IMR-90 (cell line): ENCODE measurements around the gene PLEKHG4. TPM values are rescaled to one million over a fixed set of nuclear protein-coding genes. Genes with fewer than 3 reads are reported as not detected.

Experiments used
- ATAC-seq: fragments of 200-7000 bp; cut with Tn5 transposase; 2 replicates; pipeline ENCODE4 v1.9.1; 2020; ENCODE audit warnings: low read depth, mild to moderate bottlenecking, moderate library complexity
- BruUV-seq: library from RNA; stranded (reverse); fragments of 400-500 nt; replicated peaks from 2 replicates; lab custom pipeline; 2021; lab: Mats Ljungman, UMichigan
- CTCF ChIA-PET: fragments of 300-600 bp; formaldehyde crosslinking; extraction: SDS; loops from one replicate; lab custom pipeline; 2021; ENCODE audit warnings: antibody characterized with exemption; lab: Yijun Ruan, JAX
- POLR2A ChIA-PET: fragments of 300-600 bp; sonication (Branson Sonifier 250); formaldehyde crosslinking; loops from one replicate; lab custom pipeline; 2022; ENCODE audit warnings: antibody characterized with exemption; ENCODE audit not compliant: unreplicated experiment; lab: Charles Lee
- DNase-seq: peaks from one replicate; pipeline ENCODE4 v3.0.0; 2013
- H2AFZ ChIP-seq: replicated peaks from 2 replicates; pipeline ENCODE3; 2013; ENCODE audit warnings: low read length, mild to moderate bottlenecking; ENCODE audit not compliant: poor library complexity
- H2AK5ac ChIP-seq: 2 replicates; pipeline ENCODE4 v1.6.1; 2013; ENCODE audit warnings: low read depth, low read length, inconsistent platforms
- H2AK9ac ChIP-seq: replicated peaks from 2 replicates; pipeline ENCODE3; 2013; ENCODE audit warnings: mild to moderate bottlenecking, low read depth, low read length, moderate library complexity; ENCODE audit not compliant: poor library complexity
- H2BK120ac ChIP-seq: 2 replicates; pipeline ENCODE4 v1.6.1; 2013; ENCODE audit warnings: low read depth, low read length, inconsistent platforms
- H2BK15ac ChIP-seq: 3 replicates; pipeline ENCODE4 v1.6.1; 2013; ENCODE audit warnings: low read depth, low read length, inconsistent platforms
- H2BK20ac ChIP-seq: 2 replicates; pipeline ENCODE4 v1.6.1; 2013; ENCODE audit warnings: low read depth, mild to moderate bottlenecking, inconsistent platforms, low read length, moderate library complexity
- H2BK5ac ChIP-seq: 2 replicates; pipeline ENCODE4 v1.6.1; 2013; ENCODE audit warnings: mild to moderate bottlenecking, low read depth, low read length, inconsistent platforms; ENCODE audit not compliant: poor library complexity, severe bottlenecking
- H3K14ac ChIP-seq: replicated peaks from 2 replicates; pipeline ENCODE4 v1.6.1; 2013; ENCODE audit warnings: low read depth, low read length, inconsistent platforms
- H3K18ac ChIP-seq: 2 replicates; pipeline ENCODE4 v1.6.1; 2013; ENCODE audit warnings: low read depth, low read length, control low read depth
- H3K23ac ChIP-seq: 2 replicates; pipeline ENCODE4 v1.6.1; 2013; ENCODE audit warnings: low read depth, low read length, inconsistent platforms
- H3K27ac ChIP-seq: 2 replicates; pipeline ENCODE4 v1.5.1; 2013; ENCODE audit warnings: mild to moderate bottlenecking, control low read depth, low read length; ENCODE audit not compliant: insufficient read depth
- H3K27me3 ChIP-seq: 2 replicates; pipeline ENCODE4 v1.6.1; 2013; ENCODE audit warnings: low read length; ENCODE audit not compliant: control insufficient read depth, insufficient read depth
- H3K36me3 ChIP-seq: 2 replicates; pipeline ENCODE4 v1.6.1; 2013; ENCODE audit warnings: low read length, mixed read lengths; ENCODE audit not compliant: control insufficient read depth, insufficient read depth
- H3K4ac ChIP-seq: 2 replicates; pipeline ENCODE4 v1.6.1; 2013; ENCODE audit warnings: low read depth, low read length, inconsistent platforms
- H3K4me1 ChIP-seq: 2 replicates; pipeline ENCODE4 v1.6.1; 2013; ENCODE audit warnings: low read length, mixed read lengths; ENCODE audit not compliant: control insufficient read depth, insufficient read depth
- H3K4me2 ChIP-seq: 2 replicates; pipeline ENCODE4 v1.6.1; 2013; ENCODE audit warnings: low read depth, mild to moderate bottlenecking, control low read depth, low read length, moderate library complexity
- H3K4me3 ChIP-seq: 2 replicates; pipeline ENCODE4 v1.5.1; 2013; ENCODE audit warnings: low read depth, mild to moderate bottlenecking, control low read depth, low read length, moderate library complexity; ENCODE audit not compliant: insufficient read depth
- H3K56ac ChIP-seq: 2 replicates; pipeline ENCODE4 v1.6.1; 2013; ENCODE audit warnings: low read length, inconsistent platforms; ENCODE audit not compliant: insufficient read depth; ENCODE audit errors: extremely low read depth
- H3K79me1 ChIP-seq, 2 experiments: 2 replicates each; pipeline ENCODE4 v1.6.1; 2013; ENCODE audit warnings: low read length in 2 of 2, inconsistent platforms in 1 of 2, low read depth in 1 of 2
- H3K9ac ChIP-seq: 2 replicates; pipeline ENCODE4 v1.6.1; 2013; ENCODE audit warnings: low read depth, low read length, control low read depth
- H3K9me1 ChIP-seq: 2 replicates; pipeline ENCODE4 v1.6.1; 2013; ENCODE audit warnings: low read length, inconsistent platforms; ENCODE audit not compliant: insufficient read depth
- H3K9me3 ChIP-seq: 2 replicates; pipeline ENCODE4 v1.6.1; 2013; ENCODE audit warnings: low read length; ENCODE audit not compliant: control insufficient read depth, insufficient read depth
- H4K20me1 ChIP-seq: 2 replicates; pipeline ENCODE4 v1.6.1; 2013; ENCODE audit warnings: low read length, inconsistent platforms; ENCODE audit not compliant: insufficient read depth
- H4K5ac ChIP-seq: 2 replicates; pipeline ENCODE4 v1.6.1; 2013; ENCODE audit warnings: mild to moderate bottlenecking, low read depth, low read length, control low read depth
- H4K8ac ChIP-seq, 2 experiments: 2 replicates each; pipeline ENCODE4 v1.6.1; 2013; ENCODE audit warnings: low read depth in 2 of 2, low read length in 2 of 2, control low read depth in 1 of 2, inconsistent platforms in 1 of 2
- H4K91ac ChIP-seq: 2 replicates; pipeline ENCODE4 v1.6.1; 2013; ENCODE audit warnings: low read depth, low read length, inconsistent platforms; ENCODE audit not compliant: insufficient read depth
- CTCF ChIP-seq: conservative IDR thresholded peaks from 2 replicates; pipeline ENCODE4 v1.5.1; 2012; ENCODE audit warnings: mild to moderate bottlenecking, low read depth, low read length, improper control_type of control experiment
- MAFK ChIP-seq: IDR thresholded peaks from 2 replicates; pipeline ENCODE4 v1.6.1; 2012; ENCODE audit warnings: low read depth, low read length, improper control_type of control experiment
- RAD21 ChIP-seq: IDR thresholded peaks from 2 replicates; pipeline ENCODE4 v1.6.1; 2012; ENCODE audit warnings: low read length, improper control_type of control experiment
- SMC3 ChIP-seq: fragments of 150-350 bp; IDR thresholded peaks from 2 replicates; pipeline ENCODE4 v1.6.1; 2016; ENCODE audit warnings: low read depth, mild to moderate bottlenecking, antibody characterized with exemption, low read length, moderate library complexity
- WGBS, 2 experiments: methylation state at CpG; one replicate each; pipeline versions ENCODE4 v1.1.5 to v1.1.7; 2013; ENCODE audit warnings: missing lambda C conversion rate in 2 of 2; ENCODE audit not compliant: insufficient read length in 1 of 2; ENCODE audit errors: extremely low coverage in 2 of 2; 5-methylcytosine and 5-hydroxymethylcytosine counted together
- dilution Hi-C: fragments of 300-500 bp; cut with HindIII; formaldehyde crosslinking; loops from one replicate; pipeline ENCODE4 v1.14.3; 2018; ENCODE audit warnings: low sequenced_read_pairs; ENCODE audit not compliant: unreplicated experiment
- in situ Hi-C: fragments of 300-500 bp; cut with MboI; formaldehyde crosslinking; loops from 3 replicates; pipeline ENCODE4 v1.14.3; 2019; ENCODE audit warnings: low sequenced_read_pairs, inconsistent platforms, mixed read lengths
- intact Hi-C: fragments of 100-400 bp; cut with micrococcal nuclease; formaldehyde crosslinking; loops from 2 replicates; pipeline ENCODE4 v1.10.0; 2022
- polyA plus RNA-seq, 3 experiments: library from polyadenylated mRNA; depleted of rRNA; stranded (reverse); fragments of >200 nt; gene quantifications; 2 replicates each; pipeline ENCODE4 v1.2.3, GENCODE V29; 2012; ENCODE audit warnings: low replicate concordance in 1 of 3
- total RNA-seq: library from RNA; depleted of rRNA; stranded (reverse); fragments of >200 nt; gene quantifications from 2 replicates; pipeline ENCODE4 v1.2.3, GENCODE V29; 2012

Gene PLEKHG4
- total and polyA plus RNA-seq, 2 of the 4 experiments (the other 2 are of a cell fraction), result 14.0 to 50.7 TPM

- ATAC-seq, result peak; percentile 86
- 87% methylated on average over 9 of the region's 34 CpGs; no CpG with 5 or more reads in 1 of the 2 experiments for WGBS, 2 experiments
- H3K23ac ChIP-seq, result no peak overlapping the region
- no peak overlapping the region for H3K18ac ChIP-seq
- ChIA-PET CTCF (interaction anchor here (1.4 kb wide), 1 partner anchor 24 kb away, joined by 5 read pairs; no protein-coding TSS in a partner anchor), POLR2A (no interaction called here)
- H4K8ac ChIP-seq, result no peak overlapping the region
- no peak overlapping the region for H3K9ac ChIP-seq
- peaks cover 2% of the 10 kb centered on the region; the same call in 1 of the 2 replicates for H3K4me1 ChIP-seq
- no peaks in the 10 kb centered on the region for H3K27me3 ChIP-seq
- no peak overlapping the region for H3K56ac ChIP-seq
- no peaks in the 10 kb centered on the region for H4K20me1 ChIP-seq
- H3K9me3 ChIP-seq, result no peaks in the 10 kb centered on the region
- no peak overlapping the region for H3K14ac ChIP-seq
- H3K4me3 ChIP-seq, result no peak overlapping the region
- H2BK120ac ChIP-seq, result no peak overlapping the region
- in situ Hi-C loops (no loop called here), dilution Hi-C loops (no loop called here), intact Hi-C loops (no loop called here)
- DNase-seq, result peak; percentile 12
- H2AK9ac ChIP-seq, result peak overlapping the region; percentile 73
- H3K79me1 ChIP-seq, result peaks cover 0 to 3% of the 10 kb centered on the region in 2 experiments; a peak in 2 of 4 replicates
- H4K91ac ChIP-seq, result no peak overlapping the region
- no peaks in the 10 kb centered on the region for H3K36me3 ChIP-seq
- no peak overlapping the region for H2BK15ac ChIP-seq
- peak; percentile 45 for TF ChIP-seq CTCF
- peak; percentile 41; the same call in 1 of the 2 replicates for TF ChIP-seq RAD21
- no peak for TF ChIP-seq MAFK
- TF ChIP-seq SMC3, result peak; percentile 30
- H3K27ac ChIP-seq, result no peak overlapping the region
- H2BK5ac ChIP-seq, result no peak overlapping the region
- no peak overlapping the region for H3K4me2 ChIP-seq
- BruUV-seq, result no TSS peak
- 0 out of 2 replicates have a peak overlapping the region, but pooled peaks have one; percentile 44 for H2AK5ac ChIP-seq
- H3K4ac ChIP-seq, result no peak overlapping the region; the same call in 1 of the 2 replicates
- H2BK20ac ChIP-seq, result no peak overlapping the region
- H4K5ac ChIP-seq, result no peak overlapping the region
- H3K9me1 ChIP-seq, result 0 out of 2 replicates have a peak, but pooled peaks cover 4% of the 10 kb centered on the region
- H2AFZ ChIP-seq, result peak overlapping the region; percentile 35
These were observed 5.6 kb downstream of the PLEKHG4 start for GRCh38 chr16:67284699-67285646.
